Heart right ventricle (tissue), 16 donors: ENCODE data around the gene TULP4. TPM values are rescaled to one million over a fixed set of nuclear protein-coding genes. Genes with fewer than 3 reads are reported as not detected.

Source experiments
- ATAC-seq, 8 donors: fragments of 200-7000 bp; cut with Tn5 transposase; one replicate each; pipeline ENCODE4 v1.9.1; 2020; ENCODE audit warnings: mild to moderate bottlenecking in 8 of 8, moderate library complexity in 8 of 8, moderate number of reproducible peaks in 1 of 8
- DNase-seq, 2 donors: peaks; one replicate each; pipeline ENCODE4 v3.0.0-alpha.2; 2020
- H3K27ac ChIP-seq, 10 donors: fragments of 200-600 bp; sonication (generic) in 2 of 10; one replicate each; pipeline versions ENCODE4 v1.5.0 to v1.8.0; 2020 to 2022; ENCODE audit warnings: mild to moderate bottlenecking in 3 of 10
- H3K27me3 ChIP-seq, 7 donors: fragments of 200-600 bp; one replicate each; pipeline ENCODE4 v1.8.0; 2021 to 2022; ENCODE audit warnings: mild to moderate bottlenecking in 2 of 7
- H3K36me3 ChIP-seq, 9 donors: fragments of 200-600 bp; sonication (generic) in 1 of 9; one replicate each; pipeline versions ENCODE4 v1.5.0 to v1.8.0; 2020 to 2022; ENCODE audit warnings: mild to moderate bottlenecking in 2 of 9
- H3K4me1 ChIP-seq, 9 donors: fragments of 200-600 bp; sonication (generic) in 1 of 9; one replicate each; pipeline versions ENCODE4 v1.5.0 to v1.8.0; 2020 to 2022; ENCODE audit warnings: mild to moderate bottlenecking in 4 of 9
- H3K4me3 ChIP-seq, 10 donors: fragments of 200-600 bp; sonication (generic) in 2 of 10; one replicate each; pipeline versions ENCODE4 v1.5.0 to v1.8.0; 2020 to 2022; ENCODE audit warnings: mild to moderate bottlenecking in 7 of 10, moderate library complexity in 2 of 10
- H3K9me3 ChIP-seq, 11 donors: fragments of 200-600 bp in 10 of 11; sonication (generic) in 2 of 11; one replicate each; pipeline versions ENCODE4 v1.5.0 to v1.8.0; 2013 to 2022; ENCODE audit warnings: mild to moderate bottlenecking in 2 of 11, control low read depth in 1 of 11, moderate library complexity in 1 of 11
- WGBS, 2 donors: extraction: QIAGEN DNeasy Blood & Tissue Kit; methylation state at CpG; one replicate each; pipeline ENCODE4 v1.1.7; 2013; ENCODE audit warnings: inconsistent platforms in 1 of 2; 5-methylcytosine and 5-hydroxymethylcytosine counted together
- intact Hi-C, 10 donors: fragments of 100-400 bp; cut with DNase I; formaldehyde crosslinking; loops; one replicate each; pipeline versions ENCODE4 v1.11.1 to v1.14.2; 2022
- polyA plus RNA-seq, 2 donors: library from polyadenylated mRNA; stranded (reverse); fragments of 200-250 nt; gene quantifications; one replicate each; pipeline ENCODE4 v1.2.3, GENCODE V29; 2013
- total RNA-seq, 10 donors: library from RNA; stranded (reverse); fragmentation: NEBNext Ultra II Directional in 3 of 10; extraction: Animal tissue kit (Norgen Biotek cat#: 25700) in 3 of 10; gene quantifications; one replicate each; pipeline versions ENCODE4 v1.2.1 to v1.2.4, GENCODE V29; 2021 to 2023
- TF ChIP-seq, protein P1 (sequence below), 9 donors: fragments of 200-600 bp; sonication (generic) in 2 of 9; IDR thresholded peaks; one replicate each; pipeline versions ENCODE4 v1.5.0 to v1.8.0; 2021 to 2022; ENCODE audit warnings: antibody characterized with exemption in 9 of 9, mild to moderate bottlenecking in 5 of 9, moderate library complexity in 1 of 9
- donor health status: Arrhythmogenic right ventricular cardiomyopathy.
- donor health status: ischemic (EF 13 %, LVEDD 7.1; RV severe dilation, severe dysfunction).
- donor health status: healthy with polysubstance abuse.
- donor health status: DM: no; HTN: yes; CAD: no.
- donor health status: DM: no; HTN: no; CAD: no.
- donor health status: ischemic (EF 25% LVEDD 6.9; RV normal size, moderate dysfunction).
- donor health status: ischemic (EF 25% LVEDD 5.7; RV mildly dilated, moderate dysfunction).
- donor health status: healthy.
- donor health status: DM: yes; HTN: yes; CAD: no.
- donor health status: Ischemic cardiomyopathy.
- donor health status: ischemic (EF 35%, LVEDD 5.7; RV mildly dilated, moderate dysfunction).
- donor health status: nonischemic (EF 11% LVEDD 7.7; RV severe dilation, severe dysfunction).
- donor health status: DM: yes; HTN: yes; CAD: no.
- donor health status: PGD.
- donor health status: ischemic (EF 29% LVEDD 5.4; RV normal size, mild dysfunction).
- donor health status: nonischemic (EF 23%, LVEDD 6.1; RV moderate dilation, normal function).

TULP4 gene
- total and polyA plus RNA-seq, 12 donors, result 2.1 to 127 (median 99.2) TPM

DNA sequence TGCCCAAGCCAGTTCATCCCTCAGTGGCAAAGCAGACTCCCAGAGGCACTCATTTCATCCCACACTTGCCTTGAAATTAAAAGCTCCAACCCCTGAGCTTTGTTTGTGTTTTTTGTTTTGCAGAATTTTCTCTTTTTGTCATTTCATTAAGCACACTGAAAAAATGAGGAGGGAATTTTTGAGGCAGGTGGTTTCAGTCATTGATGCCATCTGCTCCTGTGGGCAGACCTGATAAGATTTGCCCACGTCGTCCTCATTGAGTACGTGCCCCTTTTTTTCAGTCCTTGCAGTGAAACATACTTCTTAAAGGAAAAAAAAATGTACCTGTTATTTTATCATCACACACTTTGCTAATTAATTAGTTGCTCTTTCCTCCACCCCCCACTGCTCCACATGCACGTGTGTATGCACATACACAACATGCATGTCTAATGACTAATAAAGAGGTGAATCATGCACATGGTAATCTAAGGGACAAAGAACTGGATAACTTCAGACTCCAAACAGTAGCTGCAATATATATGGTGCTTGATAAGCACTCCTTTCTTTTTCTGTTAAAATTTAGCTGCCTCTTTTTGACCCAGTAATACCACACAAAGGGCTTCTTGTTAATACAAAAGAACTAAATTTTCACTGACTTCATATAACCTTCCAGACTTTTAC, 145.5 kb downstream of the TULP4 start:
- no peaks in the 10 kb centered on the region for H3K4me1 ChIP-seq
- ATAC-seq, result no peak
- H3K36me3 ChIP-seq, result peaks cover 0 to 61% (median 8%) of the 10 kb centered on the region in 9 donors
- WGBS, 2 donors, result 83 to 92% methylated on average over 4 of the region's 4 CpGs
- intact Hi-C loops, result no loop called here
- H3K27ac ChIP-seq, result no peak overlapping the region
- H3K9me3 ChIP-seq, result no peaks in the 10 kb centered on the region
- no peaks in the 10 kb centered on the region for H3K27me3 ChIP-seq
- H3K4me3 ChIP-seq, result no peak overlapping the region
- TF ChIP-seq, protein P1, sequence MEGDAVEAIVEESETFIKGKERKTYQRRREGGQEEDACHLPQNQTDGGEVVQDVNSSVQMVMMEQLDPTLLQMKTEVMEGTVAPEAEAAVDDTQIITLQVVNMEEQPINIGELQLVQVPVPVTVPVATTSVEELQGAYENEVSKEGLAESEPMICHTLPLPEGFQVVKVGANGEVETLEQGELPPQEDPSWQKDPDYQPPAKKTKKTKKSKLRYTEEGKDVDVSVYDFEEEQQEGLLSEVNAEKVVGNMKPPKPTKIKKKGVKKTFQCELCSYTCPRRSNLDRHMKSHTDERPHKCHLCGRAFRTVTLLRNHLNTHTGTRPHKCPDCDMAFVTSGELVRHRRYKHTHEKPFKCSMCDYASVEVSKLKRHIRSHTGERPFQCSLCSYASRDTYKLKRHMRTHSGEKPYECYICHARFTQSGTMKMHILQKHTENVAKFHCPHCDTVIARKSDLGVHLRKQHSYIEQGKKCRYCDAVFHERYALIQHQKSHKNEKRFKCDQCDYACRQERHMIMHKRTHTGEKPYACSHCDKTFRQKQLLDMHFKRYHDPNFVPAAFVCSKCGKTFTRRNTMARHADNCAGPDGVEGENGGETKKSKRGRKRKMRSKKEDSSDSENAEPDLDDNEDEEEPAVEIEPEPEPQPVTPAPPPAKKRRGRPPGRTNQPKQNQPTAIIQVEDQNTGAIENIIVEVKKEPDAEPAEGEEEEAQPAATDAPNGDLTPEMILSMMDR (IDR thresholded peaks at IDR 0.05), result no peak
- no peak for DNase-seq

DNA sequence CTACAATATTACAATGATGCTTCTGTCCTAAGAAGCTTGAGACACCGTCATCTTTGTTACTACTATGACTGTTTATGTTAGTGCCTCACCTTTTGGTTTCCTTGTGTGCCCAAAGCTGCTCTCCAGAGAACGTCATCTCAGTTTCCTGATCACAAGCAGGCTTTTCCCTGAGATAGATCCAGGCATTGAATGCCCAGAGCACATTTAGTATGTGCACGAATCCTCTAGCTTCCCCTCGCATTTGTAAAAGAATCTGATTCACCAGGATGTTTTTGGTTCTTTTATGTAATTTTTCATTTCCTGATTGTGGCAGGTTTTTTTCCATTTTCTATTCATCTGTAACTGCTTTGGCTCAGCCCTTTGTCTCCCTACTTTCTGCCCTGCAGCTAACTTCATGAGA, 147.5 kb downstream of the TULP4 start:
- 93 to 96% methylated on average over 4 of the region's 4 CpGs for WGBS, 2 donors
- TF ChIP-seq, protein P1 (IDR thresholded peaks at IDR 0.05), result no peak
- H3K9me3 ChIP-seq, result peaks cover 0 to 2% (median 0%) of the 10 kb centered on the region in 11 donors
- no peak overlapping the region for H3K27ac ChIP-seq
- no peak for ATAC-seq
- no peaks in the 10 kb centered on the region for H3K4me1 ChIP-seq
- no peaks in the 10 kb centered on the region for H3K27me3 ChIP-seq
- peaks cover 0 to 76% (median 14%) of the 10 kb centered on the region in 9 donors for H3K36me3 ChIP-seq
- intact Hi-C loops, result no loop called here
- no peak overlapping the region for H3K4me3 ChIP-seq
- no peak for DNase-seq

- no peak overlapping the region for H3K27ac ChIP-seq
- TF ChIP-seq, protein P1 (IDR thresholded peaks at IDR 0.05), result no peak
- WGBS, 2 donors, result 79 to 87% methylated on average over 2 of the region's 2 CpGs
- DNase-seq (no peak), ATAC-seq (no peak)
- H3K36me3 ChIP-seq, result peaks cover 0 to 76% (median 14%) of the 10 kb centered on the region in 9 donors
- no peak overlapping the region for H3K4me3 ChIP-seq
- intact Hi-C loops, result no loop called here
- H3K9me3 ChIP-seq, result peaks cover 0 to 7% (median 0%) of the 10 kb centered on the region in 11 donors
- H3K27me3 ChIP-seq, result no peaks in the 10 kb centered on the region
- H3K4me1 ChIP-seq, result peaks cover 0 to 3% (median 0%) of the 10 kb centered on the region in 9 donors
Measured at GRCh38 chr6:158460602-158461169, 148.4 kb downstream of the TULP4 start.

GRCh38 chr6:158461954-158462353, 149.7 kb downstream of the TULP4 start:
- intact Hi-C loops, result no loop called here
- TF ChIP-seq, protein P1 (IDR thresholded peaks at IDR 0.05), result no peak
- ATAC-seq, result no peak
- H3K9me3 ChIP-seq, result peaks cover 0 to 7% (median 0%) of the 10 kb centered on the region in 11 donors
- H3K27ac ChIP-seq, result no peak overlapping the region
- peaks cover 0 to 8% (median 0%) of the 10 kb centered on the region in 9 donors for H3K4me1 ChIP-seq
- WGBS, 2 donors, result 85 to 86% methylated on average over 2 of the region's 2 CpGs
- no peaks in the 10 kb centered on the region for H3K27me3 ChIP-seq
- no peak overlapping the region for H3K4me3 ChIP-seq
- H3K36me3 ChIP-seq, result peaks cover 0 to 71% (median 14%) of the 10 kb centered on the region in 9 donors
- no peak for DNase-seq
